Spleen (tissue), 11 donors: Measurements from ENCODE around the gene EDEM3. TPM values are rescaled to one million over a fixed set of nuclear protein-coding genes. Genes with fewer than 3 reads are reported as not detected.
"Not testable (repeated sequence)": the region's sequence is repeated elsewhere in the genome, so short reads cannot be mapped to it uniquely, and the experiment has no call there.

Experiments
- DNase-seq: peaks from one replicate; pipeline ENCODE4 v3.0.0-alpha.2; 2020
- H3K27ac ChIP-seq, 8 donors: fragments of 200-600 bp; sonication (generic) in 7 of 8; 1 replicate in 4 of 8; 2 replicates in 4 of 8; pipeline versions ENCODE4 v1.5.0 to v1.8.0; 2016 to 2021; ENCODE audit warnings: inconsistent platforms in 4 of 8, mild to moderate bottlenecking in 4 of 8, moderate library complexity in 1 of 8
- H3K27me3 ChIP-seq, 7 donors: fragments of 200-600 bp; sonication (generic) in 6 of 7; replicated peaks in 1 of 7; 1 replicate in 4 of 7; 2 replicates in 3 of 7; pipeline versions ENCODE4 v1.5.0 to v1.8.0; 2016 to 2021; ENCODE audit warnings: inconsistent platforms in 3 of 7, mild to moderate bottlenecking in 1 of 7
- H3K36me3 ChIP-seq, 6 donors: fragments of 200-600 bp; sonication (generic) in 5 of 6; 1 replicate in 4 of 6; 2 replicates in 2 of 6; pipeline versions ENCODE4 v1.5.0 to v1.8.0; 2016 to 2021; ENCODE audit warnings: inconsistent platforms in 2 of 6
- H3K4me1 ChIP-seq, 6 donors: fragments of 200-600 bp; sonication (generic) in 5 of 6; 1 replicate in 3 of 6; 2 replicates in 3 of 6; pipeline versions ENCODE4 v1.5.0 to v1.8.0; 2016 to 2021; ENCODE audit warnings: inconsistent platforms in 3 of 6
- H3K4me3 ChIP-seq, 8 donors: fragments of 200-600 bp; sonication (generic) in 7 of 8; 1 replicate in 4 of 8; 2 replicates in 4 of 8; pipeline versions ENCODE4 v1.5.0 to v1.8.0; 2016 to 2021; ENCODE audit warnings: inconsistent platforms in 4 of 8, mild to moderate bottlenecking in 4 of 8, moderate library complexity in 2 of 8
- H3K9me3 ChIP-seq, 8 donors: fragments of 200-600 bp; sonication (generic) in 7 of 8; 1 replicate in 4 of 8; 2 replicates in 4 of 8; pipeline versions ENCODE4 v1.5.0 to v1.8.0; 2016 to 2021; ENCODE audit warnings: inconsistent platforms in 4 of 8
- CTCF ChIP-seq, 11 experiments: fragments of 200-600 bp in 7 of 11; fragments of 450-650 bp in 4 of 11; sonication (generic) in 4 of 11; IDR thresholded peaks in 8 of 11; conservative IDR thresholded peaks in 3 of 11; 1 replicate in 7 of 11; 2 replicates in 4 of 11; pipeline versions ENCODE4 v1.4.0 to v1.8.0; 2016 to 2021; ENCODE audit warnings: antibody characterized with exemption in 11 of 11, inconsistent platforms in 4 of 11, mild to moderate bottlenecking in 1 of 11
- POLR2A ChIP-seq, 3 donors: fragments of 450-650 bp; IDR thresholded peaks; one replicate each; pipeline ENCODE4 v1.5.1; 2017; ENCODE audit warnings: antibody characterized with exemption in 3 of 3, mild to moderate bottlenecking in 1 of 3
- POLR2AphosphoS5 ChIP-seq, 3 donors: sonication (generic); formaldehyde crosslinking; IDR thresholded peaks; one replicate each; pipeline ENCODE4 v1.5.1; 2017; ENCODE audit warnings: antibody characterized with exemption in 3 of 3
- WGBS, 5 donors: extraction: QIAGEN DNeasy Blood & Tissue Kit in 3 of 5; methylation state at CpG; one replicate each; pipeline versions ENCODE4 v1.1.5 to v1.1.7; 2013 to 2018; 5-methylcytosine and 5-hydroxymethylcytosine counted together
- intact Hi-C: fragments of 100-400 bp; cut with DNase I; formaldehyde crosslinking; loops from one replicate; pipeline ENCODE4 v1.15.0; 2023; ENCODE audit warnings: low total_unique reads
- polyA plus RNA-seq, 3 donors: library from polyadenylated mRNA; stranded (reverse); fragments of 200-250 nt; gene quantifications; one replicate each; pipeline ENCODE4 v1.2.1, GENCODE V29; 2013
- total RNA-seq, 7 donors: library from RNA; depleted of rRNA in 3 of 7; stranded (reverse); fragments of >200 nt in 3 of 7; fragmentation: NEBNext Ultra II Directional in 4 of 7; extraction: Animal tissue kit (Norgen Biotek cat#: 25700) in 4 of 7; gene quantifications; one replicate each; pipeline versions ENCODE4 v1.1.0 to v1.2.1, GENCODE V29; 2016 to 2021
- donor health status: healthy with polysubstance abuse.
- donor health status: DM: no; HTN: no; CAD: no; lungs with moderate emphysema.
- donor health status: DM: no; HTN: no; CAD: no.
- donor health status: Bipolar disorder and iron deficiency.
- donor health status: healthy.
- donor health status: DM: no; HTN: no; CAD: no.
- donor health status: DM: yes; HTN: yes; CAD: no.

Gene EDEM3
- total and polyA plus RNA-seq, 10 donors, result 7.2 to 49.8 (median 31.9) TPM

GRCh38 chr1:184682956-184683355 lies 71.7 kb downstream of the EDEM3 start:
- no peaks in the 10 kb centered on the region for H3K27me3 ChIP-seq
- H3K4me3 ChIP-seq, result no peak overlapping the region
- peaks cover 0 to 8% (median 1%) of the 10 kb centered on the region in 6 donors for H3K4me1 ChIP-seq
- WGBS, 5 donors, result 90 to 97% (median 92%) methylated on average over 3 of the region's 3 CpGs
- H3K36me3 ChIP-seq, result no peaks in the 10 kb centered on the region
- peaks cover 0 to 31% (median 23%) of the 10 kb centered on the region in 8 donors for H3K9me3 ChIP-seq
- no peak for DNase-seq
- intact Hi-C loops, result loop anchor here (10.0 kb wide), 1 partner anchor 1028 kb away; the partner anchor contains the start of gene APOBEC4
- no peak overlapping the region for H3K27ac ChIP-seq
- no peak for TF ChIP-seq CTCF (IDR thresholded peaks at IDR 0.05 in 8 of 11, conservative IDR thresholded peaks at IDR 0.05 in 3 of 11)
- TF ChIP-seq POLR2AphosphoS5 (IDR thresholded peaks at IDR 0.05), result no peak
- TF ChIP-seq POLR2A (IDR thresholded peaks at IDR 0.05), result no peak

- H3K27me3 ChIP-seq, H3K4me1 ChIP-seq, H3K36me3 ChIP-seq, H3K4me3 ChIP-seq, H3K27ac ChIP-seq, DNase-seq: not testable (repeated sequence)
- intact Hi-C loops, result loop anchor here (10.0 kb wide), 1 partner anchor 1026 kb away; the partner anchor contains the start of gene APOBEC4
- 84 to 93% (median 89%) methylated on average over 5 of the region's 5 CpGs for WGBS, 5 donors
- peaks cover 0 to 31% (median 23%) of the 10 kb centered on the region in 8 donors for H3K9me3 ChIP-seq
Measured at GRCh38 chr1:184680611-184681225, 73.9 kb downstream of the EDEM3 start.

- H3K4me3 ChIP-seq, intact Hi-C loops, H3K27me3 ChIP-seq, H3K36me3 ChIP-seq, DNase-seq, H3K4me1 ChIP-seq, H3K27ac ChIP-seq: not testable (repeated sequence)
- WGBS, 5 donors, result 79 to 87% (median 85%) methylated on average over 3 of the region's 3 CpGs
- H3K9me3 ChIP-seq, result peaks cover 0 to 31% (median 23%) of the 10 kb centered on the region in 8 donors
Measured at GRCh38 chr1:184679472-184679871, 75.2 kb downstream of the EDEM3 start.

- Histone ChIP-seq H3K27ac (no peak overlapping the region), H3K4me1 (no peaks in the 10 kb centered on the region), H3K4me3 (no peak overlapping the region), H3K9me3 (peaks cover 0 to 31% (median 23%) of the 10 kb centered on the region in 8 donors), H3K27me3 (no peaks in the 10 kb centered on the region), H3K36me3 (no peaks in the 10 kb centered on the region)
- intact Hi-C loops, result no loop called here
- DNase-seq, result no peak
- TF ChIP-seq POLR2AphosphoS5 (IDR thresholded peaks at IDR 0.05) (no peak), POLR2A (IDR thresholded peaks at IDR 0.05) (no peak), CTCF (IDR thresholded peaks at IDR 0.05 in 8 of 11, conservative IDR thresholded peaks at IDR 0.05 in 3 of 11) (no peak)
Measured at GRCh38 chr1:184677344-184677743, 77.3 kb downstream of the EDEM3 start.

GRCh38 chr1:184673305-184673704 lies 81.4 kb downstream of the EDEM3 start:
- WGBS, 5 donors, result 79 to 87% (median 85%) methylated on average over 9 of the region's 9 CpGs
- no peaks in the 10 kb centered on the region for H3K9me3 ChIP-seq
- no peak for DNase-seq
- no peaks in the 10 kb centered on the region for H3K36me3 ChIP-seq
- H3K27me3 ChIP-seq, result no peaks in the 10 kb centered on the region
- TF ChIP-seq POLR2A (IDR thresholded peaks at IDR 0.05), result no peak
- TF ChIP-seq POLR2AphosphoS5 (IDR thresholded peaks at IDR 0.05), result no peak
- no peak for TF ChIP-seq CTCF (IDR thresholded peaks at IDR 0.05 in 8 of 11, conservative IDR thresholded peaks at IDR 0.05 in 3 of 11)
- intact Hi-C loops, result no loop called here
- H3K27ac ChIP-seq, result no peak overlapping the region
- no peak overlapping the region for H3K4me3 ChIP-seq
- H3K4me1 ChIP-seq, result no peaks in the 10 kb centered on the region
